CD14-positive monocyte (primary cell): ENCODE results near the gene NUP42. TPM values are rescaled to one million over a fixed set of nuclear protein-coding genes. Genes with fewer than 3 reads are reported as not detected.

Experiments used
- DNase-seq, 3 donors: peaks; one replicate each; pipeline ENCODE4 v3.0.0-alpha.2; 2011 to 2022
- H2AFZ ChIP-seq: 2 replicates; pipeline ENCODE4 v1.6.0; 2012; ENCODE audit warnings: mild to moderate bottlenecking, low read depth, low read length, inconsistent platforms; ENCODE audit not compliant: insufficient read depth, poor library complexity, severe bottlenecking
- H3K27ac ChIP-seq, 2 donors: 1 replicate in 1 of 2; 2 replicates in 1 of 2; pipeline ENCODE4 v1.5.1; 2012 to 2013; ENCODE audit warnings: low read length in 2 of 2, control low read depth in 1 of 2, inconsistent platforms in 1 of 2, low read depth in 1 of 2, mild to moderate bottlenecking in 1 of 2
- H3K27me3 ChIP-seq, 2 donors: one replicate each; pipeline versions ENCODE4 v1.6.0 to v1.6.1; 2011 to 2013; ENCODE audit warnings: low read length in 2 of 2; ENCODE audit not compliant: control insufficient read depth in 2 of 2, insufficient read depth in 2 of 2
- H3K36me3 ChIP-seq, 2 donors: replicated peaks in 1 of 2; 1 replicate in 1 of 2; 2 replicates in 1 of 2; pipeline versions ENCODE4 v1.5.1 to v1.6.1; 2012 to 2013; ENCODE audit warnings: low read length in 2 of 2, control low read depth in 1 of 2, inconsistent platforms in 1 of 2, mild to moderate bottlenecking in 1 of 2; ENCODE audit not compliant: insufficient read depth in 2 of 2, control insufficient read depth in 1 of 2
- H3K4me1 ChIP-seq, 2 donors: 1 replicate in 1 of 2; 2 replicates in 1 of 2; pipeline versions ENCODE4 v1.5.1 to v1.6.1; 2012 to 2013; ENCODE audit warnings: low read length in 2 of 2, control low read depth in 1 of 2, inconsistent platforms in 1 of 2, mild to moderate bottlenecking in 1 of 2, moderate library complexity in 1 of 2; ENCODE audit not compliant: insufficient read depth in 2 of 2, control insufficient read depth in 1 of 2
- H3K4me2 ChIP-seq: replicated peaks from 2 replicates; pipeline ENCODE3; 2012; ENCODE audit warnings: low read length, moderate library complexity, mild to moderate bottlenecking; ENCODE audit not compliant: poor library complexity, severe bottlenecking; ENCODE audit errors: extremely low read depth
- H3K4me3 ChIP-seq, 3 experiments: fragments of 200-600 bp in 1 of 3; sonication (generic) in 1 of 3; replicated peaks in 1 of 3; 1 replicate in 2 of 3; 2 replicates in 1 of 3; pipeline ENCODE4 v1.5.1; 2011 to 2013; ENCODE audit warnings: low read length in 3 of 3, mild to moderate bottlenecking in 3 of 3, control low read depth in 2 of 3, low read depth in 2 of 3, inconsistent platforms in 1 of 3, moderate library complexity in 1 of 3
- H3K79me2 ChIP-seq: 2 replicates; pipeline ENCODE4 v1.6.0; 2012; ENCODE audit warnings: mild to moderate bottlenecking, control low read depth, inconsistent platforms, low read length, moderate library complexity; ENCODE audit not compliant: insufficient read depth
- H3K9ac ChIP-seq: 2 replicates; pipeline ENCODE4 v1.6.0; 2017; ENCODE audit warnings: low read length, mild to moderate bottlenecking; ENCODE audit not compliant: insufficient read depth, poor library complexity, severe bottlenecking
- H3K9me3 ChIP-seq, 2 donors: replicated peaks in 1 of 2; 1 replicate in 1 of 2; 2 replicates in 1 of 2; pipeline versions ENCODE4 v1.5.1 to v1.6.1; 2012 to 2013; ENCODE audit warnings: low read length in 2 of 2, control low read depth in 1 of 2; ENCODE audit not compliant: control insufficient read depth in 1 of 2, insufficient read depth in 1 of 2
- H4K20me1 ChIP-seq: 2 replicates; pipeline ENCODE4 v1.6.0; 2012; ENCODE audit warnings: mild to moderate bottlenecking, low read length, control low read depth, moderate library complexity; ENCODE audit not compliant: insufficient read depth
- H3K27ac Mint-ChIP-seq, 7 donors: one replicate each; pipeline ENCODE4 v1.8.0; 2020; ENCODE audit warnings: mild to moderate bottlenecking in 7 of 7, mixed read lengths in 7 of 7, moderate library complexity in 6 of 7, inconsistent platforms in 2 of 7
- H3K27me3 Mint-ChIP-seq, 3 donors: one replicate each; pipeline ENCODE4 v1.8.0; 2021 to 2022; ENCODE audit warnings: low read depth in 3 of 3, mild to moderate bottlenecking in 3 of 3, mixed read lengths in 3 of 3, moderate library complexity in 3 of 3, inconsistent platforms in 1 of 3
- H3K36me3 Mint-ChIP-seq, 2 donors: one replicate each; pipeline ENCODE4 v1.8.0; 2020; ENCODE audit warnings: mixed read lengths in 2 of 2, inconsistent platforms in 1 of 2, mild to moderate bottlenecking in 1 of 2
- H3K4me1 Mint-ChIP-seq: one replicate; pipeline ENCODE4 v1.8.0; 2020; ENCODE audit warnings: mild to moderate bottlenecking, mixed read lengths
- H3K4me3 Mint-ChIP-seq, 2 donors: one replicate each; pipeline ENCODE4 v1.8.0; 2020; ENCODE audit warnings: mild to moderate bottlenecking in 2 of 2, mixed read lengths in 2 of 2, moderate library complexity in 1 of 2
- H3K9me3 Mint-ChIP-seq, 7 donors: one replicate each; pipeline ENCODE4 v1.8.0; 2020 to 2022; ENCODE audit warnings: mixed read lengths in 7 of 7, mild to moderate bottlenecking in 6 of 7, moderate library complexity in 6 of 7, inconsistent platforms in 2 of 7
- CTCF ChIP-seq: fragments of 200-600 bp; IDR thresholded peaks from one replicate; pipeline ENCODE4 v1.8.0; 2022; ENCODE audit warnings: antibody characterized with exemption, mild to moderate bottlenecking
- intact Hi-C, 2 donors: fragments of 100-400 bp; cut with micrococcal nuclease; formaldehyde crosslinking; loops; one replicate each; pipeline versions ENCODE4 v1.15.0 to v1.15.1; 2023
- polyA plus RNA-seq, 3 donors: library from polyadenylated mRNA; depleted of rRNA in 1 of 3; unstranded in 2 of 3; stranded (reverse) in 1 of 3; fragments of 300-500 nt in 2 of 3; fragments of >200 nt in 1 of 3; fragmentation: Illumina TruSeq in 2 of 3; gene quantifications; 1 replicate in 2 of 3; 2 replicates in 1 of 3; pipeline ENCODE4 v1.2.3, GENCODE V29; 2012 to 2021

Gene NUP42
- polyA plus RNA-seq, 3 donors: 26.3 to 54.6 (median 28.5) TPM

- no peak for DNase-seq
- H3K27ac Mint-ChIP-seq: no peak overlapping the region
- H3K9me3 Mint-ChIP-seq: peaks cover 4 to 9% (median 5%) of the 10 kb centered on the region in 7 donors
- Histone ChIP-seq H3K27me3 (peaks cover 6% of the 10 kb centered on the region in 2 donors), H4K20me1 (no peaks in the 10 kb centered on the region), H3K36me3 (no peaks in the 10 kb centered on the region), H2AFZ (no peak overlapping the region), H3K4me1 (peaks cover 23 to 28% of the 10 kb centered on the region in 2 donors), H3K4me2 (no peak overlapping the region), H3K27ac (no peak overlapping the region), H3K79me2 (no peaks in the 10 kb centered on the region), H3K9me3 (no peaks in the 10 kb centered on the region), H3K4me3 (no peak overlapping the region), H3K9ac (no peak overlapping the region)
- intact Hi-C loops: loop anchor here in 1 of 2 donors (10.0 kb wide), 1 partner anchor 65 kb away; the partner anchor contains the start of gene NUP42
- H3K4me3 Mint-ChIP-seq: no peak overlapping the region
- peaks cover 0 to 1% of the 10 kb centered on the region in 2 donors for H3K36me3 Mint-ChIP-seq
- H3K4me1 Mint-ChIP-seq: peaks cover 26% of the 10 kb centered on the region
- peaks cover 5 to 13% (median 9%) of the 10 kb centered on the region in 3 donors for H3K27me3 Mint-ChIP-seq
- no peak for TF ChIP-seq CTCF
Observed at GRCh38 chr7:23249486-23249885, 67.6 kb downstream of the NUP42 start.

Other genes with a start within 250 kb of the NUP42 start
- gene HYCC1, start 167.9 kb upstream of the NUP42 start, polyA plus RNA-seq: 10 to 100 TPM in 2 of 3 donors, 1 to 10 TPM in 1; 4.7 to 12.7 (median 12.1) TPM
- gene KLHL7, start 76.3 kb upstream of the NUP42 start, polyA plus RNA-seq: 10 to 100 TPM; 15.5 to 21.0 (median 17.4) TPM
- 1 to 10 TPM; 1.3 to 3.0 (median 1.5) TPM for gene GPNMB, start 64.7 kb downstream of the NUP42 start, polyA plus RNA-seq
- gene MALSU1, start 117.3 kb downstream of the NUP42 start, polyA plus RNA-seq: 10 to 100 TPM; 16.8 to 41.5 (median 41.4) TPM